ENCODE results near the gene PPA2. TPM values are rescaled to one million over a fixed set of nuclear protein-coding genes. Genes with fewer than 3 reads are reported as not detected.

PPA2 gene
- total RNA-seq, 1 donor from 2014 or later = 54.3 TPM

DNA sequence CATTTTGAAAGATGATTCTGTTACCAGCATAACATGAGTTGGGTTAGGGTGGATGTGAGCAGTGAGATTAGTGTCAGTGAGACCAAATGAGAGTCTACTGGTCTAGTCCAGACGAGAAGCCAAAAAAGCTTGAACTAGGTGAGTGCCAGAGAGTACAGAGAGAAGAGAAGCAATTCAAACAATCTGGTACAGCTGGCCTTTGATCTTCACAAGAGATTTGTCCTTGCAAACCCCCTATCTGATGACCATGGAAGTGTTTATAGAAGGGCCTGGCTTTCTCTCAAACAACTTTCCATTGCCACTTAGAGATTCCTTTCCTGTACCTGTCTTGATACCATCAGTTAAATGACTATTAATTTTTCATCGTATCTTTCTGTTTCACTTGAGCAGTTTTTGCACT is 128.5 kb downstream of the PPA2 start:
- no peak overlapping the region for H3K4me3 Mint-ChIP-seq
- H3K27ac Mint-ChIP-seq = no peak overlapping the region
- no peaks in the 10 kb centered on the region for H3K4me1 Mint-ChIP-seq
- ChIA-PET POLR2A (no interaction called here), CTCF (no interaction called here)
- H3K9me3 Mint-ChIP-seq = no peaks in the 10 kb centered on the region
- TF ChIP-seq, protein P1, sequence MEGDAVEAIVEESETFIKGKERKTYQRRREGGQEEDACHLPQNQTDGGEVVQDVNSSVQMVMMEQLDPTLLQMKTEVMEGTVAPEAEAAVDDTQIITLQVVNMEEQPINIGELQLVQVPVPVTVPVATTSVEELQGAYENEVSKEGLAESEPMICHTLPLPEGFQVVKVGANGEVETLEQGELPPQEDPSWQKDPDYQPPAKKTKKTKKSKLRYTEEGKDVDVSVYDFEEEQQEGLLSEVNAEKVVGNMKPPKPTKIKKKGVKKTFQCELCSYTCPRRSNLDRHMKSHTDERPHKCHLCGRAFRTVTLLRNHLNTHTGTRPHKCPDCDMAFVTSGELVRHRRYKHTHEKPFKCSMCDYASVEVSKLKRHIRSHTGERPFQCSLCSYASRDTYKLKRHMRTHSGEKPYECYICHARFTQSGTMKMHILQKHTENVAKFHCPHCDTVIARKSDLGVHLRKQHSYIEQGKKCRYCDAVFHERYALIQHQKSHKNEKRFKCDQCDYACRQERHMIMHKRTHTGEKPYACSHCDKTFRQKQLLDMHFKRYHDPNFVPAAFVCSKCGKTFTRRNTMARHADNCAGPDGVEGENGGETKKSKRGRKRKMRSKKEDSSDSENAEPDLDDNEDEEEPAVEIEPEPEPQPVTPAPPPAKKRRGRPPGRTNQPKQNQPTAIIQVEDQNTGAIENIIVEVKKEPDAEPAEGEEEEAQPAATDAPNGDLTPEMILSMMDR (IDR thresholded peaks at IDR 0.05) = no peak
- no peak for ATAC-seq (ENCODE audit: low read depth)
- intact Hi-C loops (cut with micrococcal nuclease) = no loop called here
- DNase-seq = no peak
- no peaks in the 10 kb centered on the region for H3K36me3 Mint-ChIP-seq (ENCODE audit: low read depth)
- no peaks in the 10 kb centered on the region for H3K27me3 Mint-ChIP-seq

DNA sequence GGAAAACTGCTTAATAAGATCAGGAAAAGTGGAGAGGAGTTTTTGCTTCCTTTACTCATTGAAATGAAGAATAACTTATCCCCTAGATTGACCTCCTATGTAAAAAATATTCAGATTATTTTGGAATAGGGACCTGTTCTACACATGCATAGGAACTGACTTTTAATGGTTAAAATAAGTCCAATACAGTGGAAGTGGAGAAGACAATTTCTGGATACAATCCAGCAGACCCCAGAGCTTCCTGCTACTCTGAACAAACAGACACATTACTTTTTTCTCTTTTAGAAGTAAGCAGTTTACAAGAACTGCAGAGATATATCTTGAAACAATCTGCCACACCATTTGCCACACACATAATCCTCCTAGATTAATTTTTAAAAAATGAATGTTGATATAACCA is 129.7 kb downstream of the PPA2 start:
- CTCF ChIA-PET = no interaction called here
- Mint-ChIP-seq H3K9me3 (no peaks in the 10 kb centered on the region), H3K36me3 (ENCODE audit: low read depth) (no peaks in the 10 kb centered on the region), H3K4me3 (no peak overlapping the region), H3K27me3 (no peaks in the 10 kb centered on the region), H3K27ac (no peak overlapping the region), H3K4me1 (no peaks in the 10 kb centered on the region)
- DNase-seq (no peak), ATAC-seq (ENCODE audit: low read depth) (no peak)
- TF ChIP-seq, protein P1 (IDR thresholded peaks at IDR 0.05) = no peak
- intact Hi-C loops (cut with micrococcal nuclease) = no loop called here
- POLR2A ChIA-PET = no interaction called here

DNA sequence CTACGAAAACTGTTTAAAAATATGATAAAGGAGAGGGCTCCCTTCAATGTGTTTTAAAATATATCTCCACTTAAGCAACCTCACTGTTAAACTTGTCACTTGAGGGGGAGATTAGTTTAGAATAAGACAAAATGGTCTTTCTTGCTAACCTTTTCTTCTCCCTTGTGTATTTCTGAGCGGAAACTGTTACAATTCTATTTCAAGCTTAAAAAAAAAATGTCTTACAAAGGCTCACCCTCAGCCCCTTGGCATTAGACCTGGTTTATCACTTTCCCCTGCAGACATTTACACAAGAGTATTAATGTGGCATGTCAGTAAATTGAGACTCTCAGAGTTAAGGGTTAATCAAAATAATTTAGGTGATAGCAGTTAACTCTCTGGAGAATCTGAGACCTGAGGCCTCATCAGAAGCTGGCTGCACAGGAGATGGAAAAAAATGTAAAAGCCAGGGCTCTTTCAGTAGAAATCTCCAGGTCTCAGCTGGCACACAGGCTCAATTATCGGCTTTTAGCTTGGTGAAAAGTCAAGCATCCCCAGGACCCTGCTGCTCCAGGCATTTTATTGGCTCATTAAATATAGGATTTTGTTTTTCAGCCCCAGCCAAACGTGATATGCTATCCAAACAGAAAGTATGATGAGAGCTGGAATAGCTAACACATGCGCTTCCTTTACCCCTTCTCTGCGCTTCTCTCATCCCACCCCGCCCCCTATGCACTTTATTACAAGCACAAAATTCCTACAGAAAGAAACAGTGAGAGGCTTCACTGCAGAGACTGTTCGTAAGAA is 130.5 kb downstream of the PPA2 start:
- no peaks in the 10 kb centered on the region for H3K9me3 Mint-ChIP-seq
- POLR2A ChIA-PET = no interaction called here
- ATAC-seq (ENCODE audit: low read depth) = no peak
- H3K36me3 Mint-ChIP-seq (ENCODE audit: low read depth) = no peaks in the 10 kb centered on the region
- H3K4me1 Mint-ChIP-seq = no peaks in the 10 kb centered on the region
- no peak overlapping the region for H3K4me3 Mint-ChIP-seq
- H3K27me3 Mint-ChIP-seq = no peaks in the 10 kb centered on the region
- CTCF ChIA-PET = no interaction called here
- intact Hi-C loops (cut with micrococcal nuclease) = no loop called here
- TF ChIP-seq, protein P1 (IDR thresholded peaks at IDR 0.05) = no peak
- H3K27ac Mint-ChIP-seq = no peak overlapping the region
- DNase-seq = no peak

DNA sequence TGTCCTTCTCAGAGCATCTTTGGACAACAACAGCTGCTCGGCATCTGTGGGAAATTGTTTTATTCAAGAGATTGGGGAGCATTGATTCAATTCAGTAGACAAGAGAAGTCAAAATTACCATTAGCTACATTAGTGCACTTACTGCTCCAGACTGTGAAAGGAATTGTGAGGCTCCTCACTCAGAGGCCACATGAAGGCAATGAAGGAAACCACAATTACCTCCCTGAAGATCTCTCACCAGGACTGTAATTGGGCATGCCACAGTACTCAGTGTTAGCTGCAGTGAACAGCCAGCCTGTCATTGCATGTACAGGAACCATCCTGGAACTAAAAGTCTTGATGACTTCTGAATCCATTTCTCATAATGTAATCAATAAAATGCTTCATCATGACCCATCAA is 144.8 kb downstream of the PPA2 start:
- ChIA-PET POLR2A (no interaction called here), CTCF (no interaction called here)
- DNase-seq = no peak
- Mint-ChIP-seq H3K4me3 (no peak overlapping the region), H3K36me3 (ENCODE audit: low read depth) (no peaks in the 10 kb centered on the region), H3K4me1 (no peaks in the 10 kb centered on the region), H3K27me3 (no peaks in the 10 kb centered on the region), H3K27ac (no peak overlapping the region), H3K9me3 (no peaks in the 10 kb centered on the region)
- TF ChIP-seq, protein P1 (IDR thresholded peaks at IDR 0.05) = no peak
- intact Hi-C loops (cut with micrococcal nuclease) = no loop called here
- no peak for ATAC-seq (ENCODE audit: low read depth)

DNA sequence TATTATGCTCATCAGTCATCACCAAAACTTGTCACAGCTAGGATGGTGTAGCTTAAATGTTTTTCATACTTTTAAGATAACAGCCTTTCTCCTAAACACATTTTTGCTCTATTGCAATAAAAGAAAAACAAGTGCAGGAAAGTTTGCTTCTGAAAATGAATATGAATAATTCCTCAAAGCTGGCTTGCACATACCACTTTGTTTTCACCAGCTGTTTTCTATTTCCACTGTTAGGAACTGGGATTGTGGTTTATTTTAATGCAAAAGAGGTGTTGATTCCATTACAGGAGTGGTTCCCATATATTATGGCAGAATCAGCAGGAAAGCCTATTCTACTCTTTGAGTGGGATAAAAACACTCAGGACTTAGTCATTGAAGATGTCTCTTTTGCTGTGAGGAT is 145.9 kb downstream of the PPA2 start:
- DNase-seq (no peak), ATAC-seq (ENCODE audit: low read depth) (no peak)
- Mint-ChIP-seq H3K4me1 (no peaks in the 10 kb centered on the region), H3K27ac (no peak overlapping the region), H3K36me3 (ENCODE audit: low read depth) (no peaks in the 10 kb centered on the region), H3K27me3 (no peaks in the 10 kb centered on the region), H3K4me3 (no peak overlapping the region), H3K9me3 (no peaks in the 10 kb centered on the region)
- ChIA-PET CTCF (no interaction called here), POLR2A (no interaction called here)
- intact Hi-C loops (cut with micrococcal nuclease) = no loop called here
- TF ChIP-seq, protein P1 (IDR thresholded peaks at IDR 0.05) = no peak

All from activated B cell treated with CpG ODN at 0.5 μM for 24 hours (primary cell).